Measurements from ENCODE around the gene CDH13. TPM values are rescaled to one million over a fixed set of nuclear protein-coding genes. Genes with fewer than 3 reads are reported as not detected.

CDH13 gene
- total and polyA plus RNA-seq, 2 experiments from 2014 or later, result 1.6 to 4.4 TPM

DNA sequence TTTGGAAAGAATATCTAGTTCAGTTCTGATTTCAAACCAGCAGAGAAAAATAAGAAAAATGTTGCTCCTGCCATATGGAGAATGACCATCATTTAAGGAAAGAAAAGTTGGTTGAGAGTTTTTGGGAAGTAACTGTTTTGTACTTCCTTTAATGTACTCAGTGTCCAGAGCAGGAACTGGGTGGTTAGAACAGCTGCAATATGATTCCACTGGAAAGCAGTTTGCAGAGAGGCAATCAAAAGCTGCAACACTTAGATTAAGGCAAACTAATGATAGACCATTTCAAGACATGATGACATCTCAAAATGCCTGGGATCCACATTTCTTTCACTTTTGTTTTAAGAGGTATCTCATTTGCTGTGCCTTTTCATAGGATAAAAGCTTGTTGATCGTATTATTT lies 867.7 kb downstream of the CDH13 start (continued):
- TF ChIP-seq, protein P1, sequence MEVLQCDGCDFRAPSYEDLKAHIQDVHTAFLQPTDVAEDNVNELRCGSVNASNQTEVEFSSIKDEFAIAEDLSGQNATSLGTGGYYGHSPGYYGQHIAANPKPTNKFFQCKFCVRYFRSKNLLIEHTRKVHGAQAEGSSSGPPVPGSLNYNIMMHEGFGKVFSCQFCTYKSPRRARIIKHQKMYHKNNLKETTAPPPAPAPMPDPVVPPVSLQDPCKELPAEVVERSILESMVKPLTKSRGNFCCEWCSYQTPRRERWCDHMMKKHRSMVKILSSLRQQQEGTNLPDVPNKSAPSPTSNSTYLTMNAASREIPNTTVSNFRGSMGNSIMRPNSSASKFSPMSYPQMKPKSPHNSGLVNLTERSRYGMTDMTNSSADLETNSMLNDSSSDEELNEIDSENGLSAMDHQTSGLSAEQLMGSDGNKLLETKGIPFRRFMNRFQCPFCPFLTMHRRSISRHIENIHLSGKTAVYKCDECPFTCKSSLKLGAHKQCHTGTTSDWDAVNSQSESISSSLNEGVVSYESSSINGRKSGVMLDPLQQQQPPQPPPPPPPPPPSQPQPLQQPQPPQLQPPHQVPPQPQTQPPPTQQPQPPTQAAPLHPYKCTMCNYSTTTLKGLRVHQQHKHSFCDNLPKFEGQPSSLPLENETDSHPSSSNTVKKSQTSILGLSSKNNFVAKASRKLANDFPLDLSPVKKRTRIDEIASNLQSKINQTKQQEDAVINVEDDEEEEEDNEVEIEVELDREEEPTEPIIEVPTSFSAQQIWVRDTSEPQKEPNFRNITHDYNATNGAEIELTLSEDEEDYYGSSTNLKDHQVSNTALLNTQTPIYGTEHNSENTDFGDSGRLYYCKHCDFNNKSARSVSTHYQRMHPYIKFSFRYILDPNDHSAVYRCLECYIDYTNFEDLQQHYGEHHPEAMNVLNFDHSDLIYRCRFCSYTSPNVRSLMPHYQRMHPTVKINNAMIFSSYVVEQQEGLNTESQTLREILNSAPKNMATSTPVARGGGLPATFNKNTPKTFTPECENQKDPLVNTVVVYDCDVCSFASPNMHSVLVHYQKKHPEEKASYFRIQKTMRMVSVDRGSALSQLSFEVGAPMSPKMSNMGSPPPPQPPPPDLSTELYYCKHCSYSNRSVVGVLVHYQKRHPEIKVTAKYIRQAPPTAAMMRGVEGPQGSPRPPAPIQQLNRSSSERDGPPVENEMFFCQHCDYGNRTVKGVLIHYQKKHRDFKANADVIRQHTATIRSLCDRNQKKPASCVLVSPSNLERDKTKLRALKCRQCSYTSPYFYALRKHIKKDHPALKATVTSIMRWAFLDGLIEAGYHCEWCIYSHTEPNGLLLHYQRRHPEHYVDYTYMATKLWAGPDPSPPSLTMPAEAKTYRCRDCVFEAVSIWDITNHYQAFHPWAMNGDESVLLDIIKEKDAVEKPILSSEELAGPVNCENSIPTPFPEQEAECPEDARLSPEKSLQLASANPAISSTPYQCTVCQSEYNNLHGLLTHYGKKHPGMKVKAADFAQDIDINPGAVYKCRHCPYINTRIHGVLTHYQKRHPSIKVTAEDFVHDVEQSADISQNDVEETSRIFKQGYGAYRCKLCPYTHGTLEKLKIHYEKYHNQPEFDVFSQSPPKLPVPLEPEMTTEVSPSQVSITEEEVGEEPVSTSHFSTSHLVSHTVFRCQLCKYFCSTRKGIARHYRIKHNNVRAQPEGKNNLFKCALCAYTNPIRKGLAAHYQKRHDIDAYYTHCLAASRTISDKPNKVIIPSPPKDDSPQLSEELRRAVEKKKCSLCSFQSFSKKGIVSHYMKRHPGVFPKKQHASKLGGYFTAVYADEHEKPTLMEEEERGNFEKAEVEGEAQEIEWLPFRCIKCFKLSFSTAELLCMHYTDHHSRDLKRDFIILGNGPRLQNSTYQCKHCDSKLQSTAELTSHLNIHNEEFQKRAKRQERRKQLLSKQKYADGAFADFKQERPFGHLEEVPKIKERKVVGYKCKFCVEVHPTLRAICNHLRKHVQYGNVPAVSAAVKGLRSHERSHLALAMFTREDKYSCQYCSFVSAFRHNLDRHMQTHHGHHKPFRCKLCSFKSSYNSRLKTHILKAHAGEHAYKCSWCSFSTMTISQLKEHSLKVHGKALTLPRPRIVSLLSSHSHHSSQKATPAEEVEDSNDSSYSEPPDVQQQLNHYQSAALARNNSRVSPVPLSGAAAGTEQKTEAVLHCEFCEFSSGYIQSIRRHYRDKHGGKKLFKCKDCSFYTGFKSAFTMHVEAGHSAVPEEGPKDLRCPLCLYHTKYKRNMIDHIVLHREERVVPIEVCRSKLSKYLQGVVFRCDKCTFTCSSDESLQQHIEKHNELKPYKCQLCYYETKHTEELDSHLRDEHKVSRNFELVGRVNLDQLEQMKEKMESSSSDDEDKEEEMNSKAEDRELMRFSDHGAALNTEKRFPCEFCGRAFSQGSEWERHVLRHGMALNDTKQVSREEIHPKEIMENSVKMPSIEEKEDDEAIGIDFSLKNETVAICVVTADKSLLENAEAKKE (CRISPR knock-in tag; IDR thresholded peaks at IDR 0.05), result no peak
- TF ChIP-seq EZH2phosphoT487 (IDR thresholded peaks at IDR 0.05; ENCODE audit: unreplicated experiment) (no peak), STAT1 (IDR thresholded peaks at IDR 0.05; ENCODE audit: unreplicated experiment) (no peak), ZNF114 (CRISPR knock-in tag; IDR thresholded peaks at IDR 0.05) (no peak), CREB1 (CRISPR knock-in tag; IDR thresholded peaks at IDR 0.05; ENCODE audit: low read depth) (no peak)
- TF ChIP-seq, protein P2, sequence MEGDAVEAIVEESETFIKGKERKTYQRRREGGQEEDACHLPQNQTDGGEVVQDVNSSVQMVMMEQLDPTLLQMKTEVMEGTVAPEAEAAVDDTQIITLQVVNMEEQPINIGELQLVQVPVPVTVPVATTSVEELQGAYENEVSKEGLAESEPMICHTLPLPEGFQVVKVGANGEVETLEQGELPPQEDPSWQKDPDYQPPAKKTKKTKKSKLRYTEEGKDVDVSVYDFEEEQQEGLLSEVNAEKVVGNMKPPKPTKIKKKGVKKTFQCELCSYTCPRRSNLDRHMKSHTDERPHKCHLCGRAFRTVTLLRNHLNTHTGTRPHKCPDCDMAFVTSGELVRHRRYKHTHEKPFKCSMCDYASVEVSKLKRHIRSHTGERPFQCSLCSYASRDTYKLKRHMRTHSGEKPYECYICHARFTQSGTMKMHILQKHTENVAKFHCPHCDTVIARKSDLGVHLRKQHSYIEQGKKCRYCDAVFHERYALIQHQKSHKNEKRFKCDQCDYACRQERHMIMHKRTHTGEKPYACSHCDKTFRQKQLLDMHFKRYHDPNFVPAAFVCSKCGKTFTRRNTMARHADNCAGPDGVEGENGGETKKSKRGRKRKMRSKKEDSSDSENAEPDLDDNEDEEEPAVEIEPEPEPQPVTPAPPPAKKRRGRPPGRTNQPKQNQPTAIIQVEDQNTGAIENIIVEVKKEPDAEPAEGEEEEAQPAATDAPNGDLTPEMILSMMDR (conservative IDR thresholded peaks at IDR 0.05; ENCODE audit: low read depth in 2 of 2), result no peak

DNA sequence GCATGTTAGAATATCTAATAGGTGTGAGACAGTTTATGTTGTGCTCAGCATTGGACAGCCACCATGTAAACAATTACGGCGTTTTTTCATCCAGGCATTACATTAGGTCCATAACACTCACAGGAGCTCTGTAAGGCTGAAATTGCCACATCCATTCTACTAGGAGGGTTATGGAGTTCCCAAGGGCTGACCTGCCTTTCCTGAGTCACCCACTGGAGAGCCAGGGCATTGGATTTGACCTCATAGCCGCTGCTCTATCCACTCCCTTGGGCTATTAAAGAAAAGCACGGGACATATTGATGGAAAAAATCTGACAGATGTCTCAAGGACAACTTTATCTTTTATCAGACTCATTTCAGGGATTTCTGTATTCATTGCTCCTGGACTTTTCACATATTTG lies 874.7 kb downstream of the CDH13 start:
- Histone ChIP-seq H3K36me3 (ENCODE audit: insufficient read depth) (no peaks in the 10 kb centered on the region), H4K20me1 (replicated peaks; ENCODE audit: insufficient read depth) (no peaks in the 10 kb centered on the region), H3K4me1 (ENCODE audit: insufficient read depth) (no peaks in the 10 kb centered on the region), H3K4me2 (no peak overlapping the region), H3K9me2 (ENCODE audit: insufficient read depth) (peaks cover 5% of the 10 kb centered on the region; the same call in 1 of the 2 replicates), H3K27me3 (ENCODE audit: insufficient read depth) (no peaks in the 10 kb centered on the region), H3K4me3 (no peak overlapping the region), H3K27ac (ENCODE audit: low read depth) (no peak overlapping the region), H2AFZ (no peak overlapping the region), H3F3A (replicated peaks; ENCODE audit: low read depth) (no peaks in the 10 kb centered on the region), H3K79me2 (replicated peaks; ENCODE audit: insufficient read depth) (no peaks in the 10 kb centered on the region)
- no peak for DNase-seq (ENCODE audit: low spot score)
- Mint-ChIP-seq H3K27me3 (ENCODE audit: insufficient read depth, low read depth, poor library complexity) (no peaks in the 10 kb centered on the region), H3K4me3 (no peak overlapping the region), H3K27ac (no peak overlapping the region), H3K36me3 (ENCODE audit: low read depth) (no peaks in the 10 kb centered on the region), H3K9me3 (no peaks in the 10 kb centered on the region; the same call in 2 of the 3 replicates), H3K4me1 (no peaks in the 10 kb centered on the region)
- ATAC-seq, result no peak
- TF ChIP-seq EZH2phosphoT487 (IDR thresholded peaks at IDR 0.05; ENCODE audit: unreplicated experiment), result no peak
- TF ChIP-seq, protein P2 (conservative IDR thresholded peaks at IDR 0.05; ENCODE audit: low read depth in 2 of 2), result no peak
- no peak for TF ChIP-seq STAT1 (IDR thresholded peaks at IDR 0.05; ENCODE audit: unreplicated experiment)
- TF ChIP-seq EZH2 (IDR thresholded peaks at IDR 0.05; ENCODE audit: low read depth, unreplicated experiment), result no peak
- TF ChIP-seq, protein P3, sequence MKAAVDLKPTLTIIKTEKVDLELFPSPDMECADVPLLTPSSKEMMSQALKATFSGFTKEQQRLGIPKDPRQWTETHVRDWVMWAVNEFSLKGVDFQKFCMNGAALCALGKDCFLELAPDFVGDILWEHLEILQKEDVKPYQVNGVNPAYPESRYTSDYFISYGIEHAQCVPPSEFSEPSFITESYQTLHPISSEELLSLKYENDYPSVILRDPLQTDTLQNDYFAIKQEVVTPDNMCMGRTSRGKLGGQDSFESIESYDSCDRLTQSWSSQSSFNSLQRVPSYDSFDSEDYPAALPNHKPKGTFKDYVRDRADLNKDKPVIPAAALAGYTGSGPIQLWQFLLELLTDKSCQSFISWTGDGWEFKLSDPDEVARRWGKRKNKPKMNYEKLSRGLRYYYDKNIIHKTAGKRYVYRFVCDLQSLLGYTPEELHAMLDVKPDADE (IDR thresholded peaks at IDR 0.05), result no peak
- no peak for TF ChIP-seq ZNF114 (CRISPR knock-in tag; IDR thresholded peaks at IDR 0.05)
- TF ChIP-seq CREB1 (CRISPR knock-in tag; IDR thresholded peaks at IDR 0.05; ENCODE audit: low read depth), result no peak
- TF ChIP-seq POLR2AphosphoS5 (IDR thresholded peaks at IDR 0.05; ENCODE audit: low read depth), result no peak

Data from GM23338 (cell line).